HepG2 (cell line): ENCODE measurements around the gene MOSPD2. TPM values are rescaled to one million over a fixed set of nuclear protein-coding genes. Genes with fewer than 3 reads are reported as not detected.
A peak's percentile ranks its signal among the peaks of the same experiment; 100 is the strongest.

ENCODE experiments used
- ARNTL ChIP-seq: sonication (generic); formaldehyde crosslinking; IDR thresholded peaks from 2 replicates; pipeline ENCODE4 v1.4.0; 2020; ENCODE audit warnings: mild to moderate bottlenecking, missing genetic modification reagents
- CEBPG ChIP-seq: IDR thresholded peaks from 2 replicates; pipeline ENCODE4 v1.6.1; 2016
- CREB1 ChIP-seq, 2 experiments: fragments of 450-650 bp in 1 of 2; IDR thresholded peaks; 2 replicates each; pipeline ENCODE4 v1.6.1; 2016 to 2017; ENCODE audit warnings: control low read depth in 1 of 2, mild to moderate bottlenecking in 1 of 2, missing compliant biosample characterization in 1 of 2, missing genetic modification characterization in 1 of 2
- GLI4 ChIP-seq: sonication (generic); formaldehyde crosslinking; IDR thresholded peaks from 2 replicates; pipeline ENCODE4 v1.5.1; 2020; ENCODE audit warnings: missing genetic modification reagents, mild to moderate bottlenecking, moderate library complexity, borderline replicate concordance
- HNRNPUL1 ChIP-seq: fragments of 200-400 bp; formaldehyde crosslinking; IDR thresholded peaks from 2 replicates; pipeline ENCODE4 v1.6.1; 2017; ENCODE audit warnings: low read depth, mild to moderate bottlenecking, low read length, moderate library complexity
- NCOA5 ChIP-seq: sonication (generic); formaldehyde crosslinking; IDR thresholded peaks from 2 replicates; pipeline ENCODE4 v1.4.0; 2020; ENCODE audit warnings: missing genetic modification reagents
- SNAPC4 ChIP-seq: sonication (generic); formaldehyde crosslinking; IDR thresholded peaks from 2 replicates; pipeline ENCODE4 v1.4.0; 2020; ENCODE audit warnings: mild to moderate bottlenecking, missing genetic modification reagents
- SOX5 ChIP-seq: IDR thresholded peaks from 2 replicates; pipeline ENCODE4 v1.6.1; 2016; ENCODE audit warnings: borderline replicate concordance
- TRIM24 ChIP-seq: sonication (generic); formaldehyde crosslinking; IDR thresholded peaks from 2 replicates; pipeline ENCODE4 v1.8.0; 2022; ENCODE audit warnings: mild to moderate bottlenecking, missing genetic modification reagents
- ZNF563 ChIP-seq: sonication (generic); formaldehyde crosslinking; IDR thresholded peaks from 2 replicates; pipeline ENCODE4 v1.8.0; 2022; ENCODE audit warnings: mild to moderate bottlenecking, moderate library complexity, missing genetic modification reagents
- ZNF749 ChIP-seq: sonication (generic); formaldehyde crosslinking; IDR thresholded peaks from 2 replicates; pipeline ENCODE4 v1.8.0; 2022; ENCODE audit warnings: mild to moderate bottlenecking, missing genetic modification reagents, moderate library complexity, borderline replicate concordance
- ZNF879 ChIP-seq: sonication (generic); formaldehyde crosslinking; IDR thresholded peaks from 2 replicates; pipeline ENCODE4 v1.8.1; 2023; ENCODE audit warnings: missing genetic modification reagents
- polyA plus RNA-seq, 8 experiments: library from polyadenylated mRNA; depleted of rRNA in 3 of 8; stranded (reverse) in 7 of 8; unstranded in 1 of 8; fragments of >200 nt; fragmentation: Illumina TruSeq in 4 of 8; extraction: Trizol in 4 of 8; gene quantifications; 2 replicates each; pipeline versions ENCODE4 v1.2.1 to v1.2.3, GENCODE V29; 2011 to 2016; ENCODE audit warnings: low read depth in 4 of 8, missing spikeins in 1 of 8, mixed read lengths in 1 of 8; ENCODE audit not compliant: insufficient read depth in 1 of 8
- total RNA-seq, 5 experiments: library from RNA; depleted of rRNA; stranded (reverse); fragments of >200 nt; fragmentation: Illumina TruSeq; extraction: Trizol; gene quantifications; 2 replicates each; pipeline ENCODE4 v1.2.3, GENCODE V29; 2016; ENCODE audit warnings: low read depth in 1 of 5
- TF ChIP-seq, protein P1 (sequence below): sonication (generic); formaldehyde crosslinking; IDR thresholded peaks from 2 replicates; pipeline ENCODE4 v1.4.0; 2020; ENCODE audit warnings: mild to moderate bottlenecking, missing genetic modification reagents
- TF ChIP-seq, protein P2 (sequence below): fragments of 450-650 bp; IDR thresholded peaks from 2 replicates; pipeline ENCODE4 v1.6.1; 2016
- TF ChIP-seq, protein P3 (sequence below): sonication (generic); formaldehyde crosslinking; conservative IDR thresholded peaks from 2 replicates; pipeline ENCODE4 v1.8.0; 2022; ENCODE audit warnings: mild to moderate bottlenecking, moderate library complexity, missing genetic modification reagents
- TF ChIP-seq, protein P4 (sequence below): IDR thresholded peaks from 2 replicates; pipeline ENCODE4 v1.6.1; 2016; ENCODE audit warnings: mild to moderate bottlenecking

MOSPD2 gene
- total and polyA plus RNA-seq, 2 of the 13 experiments (the other 11 are each of a cell fraction or from before 2014, with no cell fraction given): 4.8 to 7.0 TPM

DNA sequence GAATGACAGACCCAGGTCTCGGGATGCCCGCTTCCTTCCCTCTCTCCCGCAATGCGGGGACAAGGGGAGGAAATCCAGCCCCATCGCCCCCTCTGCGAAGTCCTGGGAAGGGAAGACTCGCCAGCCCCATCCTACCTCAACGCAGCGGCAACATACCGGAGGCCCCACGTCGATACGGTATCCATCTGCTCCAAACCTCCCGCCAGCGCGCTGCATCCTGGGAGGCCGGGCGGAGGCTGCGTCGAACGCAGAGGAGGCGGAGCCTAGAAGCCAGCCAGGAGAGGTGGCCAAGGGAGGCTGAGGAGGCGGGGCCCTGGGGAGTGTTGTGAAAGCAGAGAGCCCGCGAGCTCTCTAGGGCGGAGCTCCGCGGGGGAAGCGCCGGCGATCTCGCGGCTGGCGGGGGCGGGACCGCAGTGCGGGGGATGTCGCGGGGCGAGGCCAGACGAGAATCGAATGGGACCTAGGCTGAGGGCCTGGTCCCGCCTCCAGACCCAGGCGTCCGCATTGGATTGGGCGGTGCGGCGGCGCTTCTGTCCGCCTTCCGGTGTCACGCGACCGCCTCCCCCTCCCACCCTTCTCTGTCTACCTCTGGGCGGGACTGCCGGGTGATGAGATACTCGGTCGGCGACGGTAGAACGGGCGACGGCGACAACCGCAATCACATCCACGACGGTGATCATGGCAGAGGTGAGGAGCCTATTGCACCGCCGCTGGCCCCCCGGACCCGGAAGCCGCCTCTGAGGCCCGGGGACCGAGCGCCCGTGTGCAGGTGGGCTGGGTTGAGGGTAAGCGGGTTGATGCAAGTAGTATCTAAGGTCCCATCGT is at the start of gene MOSPD2, which contains the start of gene FANCB (continued):
- TF ChIP-seq, protein P1, sequence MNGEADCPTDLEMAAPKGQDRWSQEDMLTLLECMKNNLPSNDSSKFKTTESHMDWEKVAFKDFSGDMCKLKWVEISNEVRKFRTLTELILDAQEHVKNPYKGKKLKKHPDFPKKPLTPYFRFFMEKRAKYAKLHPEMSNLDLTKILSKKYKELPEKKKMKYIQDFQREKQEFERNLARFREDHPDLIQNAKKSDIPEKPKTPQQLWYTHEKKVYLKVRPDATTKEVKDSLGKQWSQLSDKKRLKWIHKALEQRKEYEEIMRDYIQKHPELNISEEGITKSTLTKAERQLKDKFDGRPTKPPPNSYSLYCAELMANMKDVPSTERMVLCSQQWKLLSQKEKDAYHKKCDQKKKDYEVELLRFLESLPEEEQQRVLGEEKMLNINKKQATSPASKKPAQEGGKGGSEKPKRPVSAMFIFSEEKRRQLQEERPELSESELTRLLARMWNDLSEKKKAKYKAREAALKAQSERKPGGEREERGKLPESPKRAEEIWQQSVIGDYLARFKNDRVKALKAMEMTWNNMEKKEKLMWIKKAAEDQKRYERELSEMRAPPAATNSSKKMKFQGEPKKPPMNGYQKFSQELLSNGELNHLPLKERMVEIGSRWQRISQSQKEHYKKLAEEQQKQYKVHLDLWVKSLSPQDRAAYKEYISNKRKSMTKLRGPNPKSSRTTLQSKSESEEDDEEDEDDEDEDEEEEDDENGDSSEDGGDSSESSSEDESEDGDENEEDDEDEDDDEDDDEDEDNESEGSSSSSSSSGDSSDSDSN: no peak
- TF ChIP-seq, protein P2, sequence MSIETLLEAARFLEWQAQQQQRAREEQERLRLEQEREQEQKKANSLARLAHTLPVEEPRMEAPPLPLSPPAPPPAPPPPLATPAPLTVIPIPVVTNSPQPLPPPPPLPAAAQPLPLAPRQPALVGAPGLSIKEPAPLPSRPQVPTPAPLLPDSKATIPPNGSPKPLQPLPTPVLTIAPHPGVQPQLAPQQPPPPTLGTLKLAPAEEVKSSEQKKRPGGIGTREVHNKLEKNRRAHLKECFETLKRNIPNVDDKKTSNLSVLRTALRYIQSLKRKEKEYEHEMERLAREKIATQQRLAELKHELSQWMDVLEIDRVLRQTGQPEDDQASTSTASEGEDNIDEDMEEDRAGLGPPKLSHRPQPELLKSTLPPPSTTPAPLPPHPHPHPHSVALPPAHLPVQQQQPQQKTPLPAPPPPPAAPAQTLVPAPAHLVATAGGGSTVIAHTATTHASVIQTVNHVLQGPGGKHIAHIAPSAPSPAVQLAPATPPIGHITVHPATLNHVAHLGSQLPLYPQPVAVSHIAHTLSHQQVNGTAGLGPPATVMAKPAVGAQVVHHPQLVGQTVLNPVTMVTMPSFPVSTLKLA: no peak; the same call in 1 of the 2 replicates
- TF ChIP-seq CEBPG (CRISPR knock-in tag) (peak; percentile 29; the same call in 1 of the 2 replicates), TRIM24 (CRISPR knock-in tag) (no peak), GLI4 (CRISPR knock-in tag) (no peak), HNRNPUL1 (no peak), ZNF749 (CRISPR knock-in tag) (no peak), SNAPC4 (CRISPR knock-in tag) (no peak), ZNF879 (CRISPR knock-in tag) (no peak), CREB1 (IDR thresholded peaks at IDR 0.05) (no peak), CREB1 (CRISPR knock-in tag; IDR thresholded peaks at IDR 0.05) (peak; percentile 54), ZNF563 (CRISPR knock-in tag) (no peak), ARNTL (no peak), NCOA5 (CRISPR knock-in tag) (no peak), SOX5 (CRISPR knock-in tag) (no peak)
- TF ChIP-seq, protein P3, sequence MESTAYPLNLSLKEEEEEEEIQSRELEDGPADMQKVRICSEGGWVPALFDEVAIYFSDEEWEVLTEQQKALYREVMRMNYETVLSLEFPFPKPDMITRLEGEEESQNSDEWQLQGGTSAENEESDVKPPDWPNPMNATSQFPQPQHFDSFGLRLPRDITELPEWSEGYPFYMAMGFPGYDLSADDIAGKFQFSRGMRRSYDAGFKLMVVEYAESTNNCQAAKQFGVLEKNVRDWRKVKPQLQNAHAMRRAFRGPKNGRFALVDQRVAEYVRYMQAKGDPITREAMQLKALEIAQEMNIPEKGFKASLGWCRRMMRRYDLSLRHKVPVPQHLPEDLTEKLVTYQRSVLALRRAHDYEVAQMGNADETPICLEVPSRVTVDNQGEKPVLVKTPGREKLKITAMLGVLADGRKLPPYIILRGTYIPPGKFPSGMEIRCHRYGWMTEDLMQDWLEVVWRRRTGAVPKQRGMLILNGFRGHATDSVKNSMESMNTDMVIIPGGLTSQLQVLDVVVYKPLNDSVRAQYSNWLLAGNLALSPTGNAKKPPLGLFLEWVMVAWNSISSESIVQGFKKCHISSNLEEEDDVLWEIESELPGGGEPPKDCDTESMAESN (CRISPR knock-in tag): no peak
- TF ChIP-seq, protein P4, sequence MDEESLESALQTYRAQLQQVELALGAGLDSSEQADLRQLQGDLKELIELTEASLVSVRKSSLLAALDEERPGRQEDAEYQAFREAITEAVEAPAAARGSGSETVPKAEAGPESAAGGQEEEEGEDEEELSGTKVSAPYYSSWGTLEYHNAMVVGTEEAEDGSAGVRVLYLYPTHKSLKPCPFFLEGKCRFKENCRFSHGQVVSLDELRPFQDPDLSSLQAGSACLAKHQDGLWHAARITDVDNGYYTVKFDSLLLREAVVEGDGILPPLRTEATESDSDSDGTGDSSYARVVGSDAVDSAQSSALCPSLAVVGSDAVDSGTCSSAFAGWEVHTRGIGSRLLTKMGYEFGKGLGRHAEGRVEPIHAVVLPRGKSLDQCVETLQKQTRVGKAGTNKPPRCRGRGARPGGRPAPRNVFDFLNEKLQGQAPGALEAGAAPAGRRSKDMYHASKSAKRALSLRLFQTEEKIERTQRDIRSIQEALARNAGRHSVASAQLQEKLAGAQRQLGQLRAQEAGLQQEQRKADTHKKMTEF: peak; percentile 17; the same call in 1 of the 2 replicates
